ENCODE data around the gene ADNP2. TPM values are rescaled to one million over a fixed set of nuclear protein-coding genes. Genes with fewer than 3 reads are reported as not detected.

Gene ADNP2
- total RNA-seq, 1 donor from 2014 or later, result 19.2 TPM

- no peaks in the 10 kb centered on the region for H3K27me3 Mint-ChIP-seq (ENCODE audit: unreplicated experiment)
- no peak for TF ChIP-seq CTCF (IDR thresholded peaks at IDR 0.05)
- peak overlapping the region; percentile 24 for H3K27ac Mint-ChIP-seq (ENCODE audit: unreplicated experiment)
- peaks cover 11% of the 10 kb centered on the region for H3K4me1 Mint-ChIP-seq (ENCODE audit: unreplicated experiment)
- H3K4me3 Mint-ChIP-seq (ENCODE audit: unreplicated experiment), result no peak overlapping the region
- peaks cover 33% of the 10 kb centered on the region for H3K36me3 Mint-ChIP-seq (ENCODE audit: unreplicated experiment)
- no peak for DNase-seq (ENCODE audit: extremely low spot score, unreplicated experiment)
- H3K9me3 Mint-ChIP-seq (ENCODE audit: unreplicated experiment), result peaks cover 3% of the 10 kb centered on the region
Observed at GRCh38 chr18:80132180-80132812, 23.2 kb downstream of the ADNP2 start.

GRCh38 chr18:80133124-80133523 lies 24.1 kb downstream of the ADNP2 start:
- Mint-ChIP-seq H3K9me3 (ENCODE audit: unreplicated experiment) (no peaks in the 10 kb centered on the region), H3K4me3 (ENCODE audit: unreplicated experiment) (no peak overlapping the region), H3K27me3 (ENCODE audit: unreplicated experiment) (no peaks in the 10 kb centered on the region), H3K36me3 (ENCODE audit: unreplicated experiment) (peaks cover 35% of the 10 kb centered on the region), H3K27ac (ENCODE audit: unreplicated experiment) (no peak overlapping the region), H3K4me1 (ENCODE audit: unreplicated experiment) (peaks cover 11% of the 10 kb centered on the region)
- no peak for TF ChIP-seq CTCF (IDR thresholded peaks at IDR 0.05)
- DNase-seq (ENCODE audit: extremely low spot score, unreplicated experiment), result no peak

GRCh38 chr18:80135136-80135535 lies 26.1 kb downstream of the ADNP2 start:
- Mint-ChIP-seq H3K36me3 (ENCODE audit: unreplicated experiment) (peaks cover 39% of the 10 kb centered on the region), H3K4me1 (ENCODE audit: unreplicated experiment) (peaks cover 5% of the 10 kb centered on the region), H3K4me3 (ENCODE audit: unreplicated experiment) (no peak overlapping the region), H3K9me3 (ENCODE audit: unreplicated experiment) (no peaks in the 10 kb centered on the region), H3K27me3 (ENCODE audit: unreplicated experiment) (no peaks in the 10 kb centered on the region), H3K27ac (ENCODE audit: unreplicated experiment) (no peak overlapping the region)
- TF ChIP-seq CTCF (IDR thresholded peaks at IDR 0.05), result no peak
- DNase-seq (ENCODE audit: extremely low spot score, unreplicated experiment), result no peak

GRCh38 chr18:80136679-80137078 lies 27.6 kb downstream of the ADNP2 start:
- Mint-ChIP-seq H3K36me3 (ENCODE audit: unreplicated experiment) (peaks cover 45% of the 10 kb centered on the region), H3K4me1 (ENCODE audit: unreplicated experiment) (no peaks in the 10 kb centered on the region), H3K9me3 (ENCODE audit: unreplicated experiment) (no peaks in the 10 kb centered on the region), H3K27me3 (ENCODE audit: unreplicated experiment) (no peaks in the 10 kb centered on the region), H3K27ac (ENCODE audit: unreplicated experiment) (no peak overlapping the region), H3K4me3 (ENCODE audit: unreplicated experiment) (no peak overlapping the region)
- no peak for TF ChIP-seq CTCF (IDR thresholded peaks at IDR 0.05)
- no peak for DNase-seq (ENCODE audit: extremely low spot score, unreplicated experiment)

GRCh38 chr18:80137137-80137536 lies 28.1 kb downstream of the ADNP2 start:
- Mint-ChIP-seq H3K9me3 (ENCODE audit: unreplicated experiment) (no peaks in the 10 kb centered on the region), H3K4me1 (ENCODE audit: unreplicated experiment) (no peaks in the 10 kb centered on the region), H3K36me3 (ENCODE audit: unreplicated experiment) (peaks cover 43% of the 10 kb centered on the region), H3K27ac (ENCODE audit: unreplicated experiment) (no peak overlapping the region), H3K4me3 (ENCODE audit: unreplicated experiment) (no peak overlapping the region), H3K27me3 (ENCODE audit: unreplicated experiment) (no peaks in the 10 kb centered on the region)
- no peak for DNase-seq (ENCODE audit: extremely low spot score, unreplicated experiment)
- no peak for TF ChIP-seq CTCF (IDR thresholded peaks at IDR 0.05)

Measured in osteocyte (in vitro differentiated cells).